Measurements from ENCODE around the gene DIP2B. TPM values are rescaled to one million over a fixed set of nuclear protein-coding genes. Genes with fewer than 3 reads are reported as not detected.

DIP2B gene
- total RNA-seq, 1 experiment from 2014 or later: 30.2 TPM

- peaks cover 23% of the 10 kb centered on the region for H3K4me1 ChIP-seq (ENCODE audit: control insufficient read depth, insufficient read depth, low read length)
- H3K27ac ChIP-seq (ENCODE audit: low read length): no peak overlapping the region
- no peaks in the 10 kb centered on the region for H3K9me3 ChIP-seq (ENCODE audit: control insufficient read depth, insufficient read depth, low read depth, low read length)
- DNase-seq (ENCODE audit: low read depth, low spot score) (no peak), ATAC-seq (no peak)
- in situ Hi-C loops (cut with HindIII; ENCODE audit: low pct_unique_long_range_greater_than_20kb, low sequenced_read_pairs) (no loop called here), intact Hi-C loops (cut with micrococcal nuclease; ENCODE audit: unreplicated experiment) (loop anchor here (10.0 kb wide), 1 partner anchor 226 kb away; no protein-coding TSS in a partner anchor)
- no peaks in the 10 kb centered on the region for H3K27me3 ChIP-seq (ENCODE audit: control insufficient read depth, insufficient read depth, low read length)
- CTCF ChIA-PET: interaction anchor here (0.6 kb wide), 1 partner anchor 41 kb away, joined by 4 read pairs; no protein-coding TSS in a partner anchor
- H3K36me3 ChIP-seq (ENCODE audit: control insufficient read depth, insufficient read depth, low read length): no peaks in the 10 kb centered on the region; the same call in 1 of the 2 replicates
- BruUV-seq (replicated peaks): no TSS peak
- no peak overlapping the region for H3K4me3 ChIP-seq (ENCODE audit: low read depth in 2 of 2, low read length in 2 of 2)
- POLR2A ChIA-PET: no interaction called here
- TF ChIP-seq SIN3A (IDR thresholded peaks at IDR 0.05; ENCODE audit: borderline replicate concordance, insufficient read depth, low read depth, low read length): no peak
- no peak for TF ChIP-seq TCF7L2 (IDR thresholded peaks at IDR 0.05; ENCODE audit: low read depth, low read length)
- no peak for TF ChIP-seq POLR2AphosphoS5 (IDR thresholded peaks at IDR 0.05; ENCODE audit: low read depth, low read length)
- no peak for TF ChIP-seq REST (IDR thresholded peaks at IDR 0.05; ENCODE audit: insufficient read depth in 1 of 2, low read depth in 2 of 2, low read length in 1 of 2)
- TF ChIP-seq, protein P1, sequence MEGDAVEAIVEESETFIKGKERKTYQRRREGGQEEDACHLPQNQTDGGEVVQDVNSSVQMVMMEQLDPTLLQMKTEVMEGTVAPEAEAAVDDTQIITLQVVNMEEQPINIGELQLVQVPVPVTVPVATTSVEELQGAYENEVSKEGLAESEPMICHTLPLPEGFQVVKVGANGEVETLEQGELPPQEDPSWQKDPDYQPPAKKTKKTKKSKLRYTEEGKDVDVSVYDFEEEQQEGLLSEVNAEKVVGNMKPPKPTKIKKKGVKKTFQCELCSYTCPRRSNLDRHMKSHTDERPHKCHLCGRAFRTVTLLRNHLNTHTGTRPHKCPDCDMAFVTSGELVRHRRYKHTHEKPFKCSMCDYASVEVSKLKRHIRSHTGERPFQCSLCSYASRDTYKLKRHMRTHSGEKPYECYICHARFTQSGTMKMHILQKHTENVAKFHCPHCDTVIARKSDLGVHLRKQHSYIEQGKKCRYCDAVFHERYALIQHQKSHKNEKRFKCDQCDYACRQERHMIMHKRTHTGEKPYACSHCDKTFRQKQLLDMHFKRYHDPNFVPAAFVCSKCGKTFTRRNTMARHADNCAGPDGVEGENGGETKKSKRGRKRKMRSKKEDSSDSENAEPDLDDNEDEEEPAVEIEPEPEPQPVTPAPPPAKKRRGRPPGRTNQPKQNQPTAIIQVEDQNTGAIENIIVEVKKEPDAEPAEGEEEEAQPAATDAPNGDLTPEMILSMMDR (IDR thresholded peaks at IDR 0.05): no peak
These were observed 4.3 kb downstream of the DIP2B start for GRCh38 chr12:50508970-50509663.

GRCh38 chr12:50514526-50515276 is 9.9 kb downstream of the DIP2B start:
- Histone ChIP-seq H3K36me3 (ENCODE audit: control insufficient read depth, insufficient read depth, low read length) (no peaks in the 10 kb centered on the region), H3K4me3 (ENCODE audit: low read depth in 2 of 2, low read length in 2 of 2) (no peak overlapping the region), H3K4me1 (ENCODE audit: control insufficient read depth, insufficient read depth, low read length) (peaks cover 6% of the 10 kb centered on the region), H3K27ac (ENCODE audit: low read length) (no peak overlapping the region), H3K27me3 (ENCODE audit: control insufficient read depth, insufficient read depth, low read length) (no peaks in the 10 kb centered on the region), H3K9me3 (ENCODE audit: control insufficient read depth, insufficient read depth, low read depth, low read length) (no peaks in the 10 kb centered on the region)
- no TSS peak for BruUV-seq (replicated peaks)
- in situ Hi-C loops (cut with HindIII; ENCODE audit: low pct_unique_long_range_greater_than_20kb, low sequenced_read_pairs) (no loop called here), intact Hi-C loops (cut with micrococcal nuclease; ENCODE audit: unreplicated experiment) (no loop called here)
- ChIA-PET POLR2A (no interaction called here), CTCF (no interaction called here)
- TF ChIP-seq, protein P1 (IDR thresholded peaks at IDR 0.05): no peak
- TF ChIP-seq POLR2AphosphoS5 (IDR thresholded peaks at IDR 0.05; ENCODE audit: low read depth, low read length): no peak
- no peak for TF ChIP-seq TCF7L2 (IDR thresholded peaks at IDR 0.05; ENCODE audit: low read depth, low read length)
- TF ChIP-seq SIN3A (IDR thresholded peaks at IDR 0.05; ENCODE audit: borderline replicate concordance, insufficient read depth, low read depth, low read length): no peak
- TF ChIP-seq REST (IDR thresholded peaks at IDR 0.05; ENCODE audit: insufficient read depth in 1 of 2, low read depth in 2 of 2, low read length in 1 of 2): no peak
- no peak for ATAC-seq
- no peak for DNase-seq (ENCODE audit: low read depth, low spot score)

All from Panc1 (cell line).